Measurements from ENCODE around the gene PLEKHA1. TPM values are rescaled to one million over a fixed set of nuclear protein-coding genes. Genes with fewer than 3 reads are reported as not detected.

PLEKHA1 gene
- total and polyA plus RNA-seq, 2 of the 13 experiments (the other 11 are each of a cell fraction or from before 2014, with no cell fraction given): 32.2 to 53.3 TPM

GRCh38 chr10:122455376-122456079, 81.0 kb downstream of the PLEKHA1 start:
- POLR2A ChIA-PET: no interaction called here
- Histone ChIP-seq H3K27ac (ENCODE audit: extremely low read length, insufficient read depth, low read length) (no peak overlapping the region), H2AFZ (ENCODE audit: low read length) (no peak overlapping the region), H3K79me2 (ENCODE audit: insufficient read depth, low read length) (no peaks in the 10 kb centered on the region), H3K4me2 (ENCODE audit: low read depth, low read length) (no peak overlapping the region), H3K27me3 (ENCODE audit: control insufficient read depth in 1 of 2, insufficient read depth in 2 of 2, low read length in 2 of 2) (peaks cover 2 to 54% of the 10 kb centered on the region in 2 experiments), H4K20me1 (ENCODE audit: insufficient read depth, low read length) (no peaks in the 10 kb centered on the region), H3K4me3 (replicated peaks in 1 of 3; ENCODE audit: insufficient read depth in 1 of 3, low read depth in 2 of 3, low read length in 3 of 3) (no peak overlapping the region), H3K36me3 (replicated peaks in 1 of 2; ENCODE audit: control insufficient read depth in 1 of 2, insufficient read depth in 2 of 2, low read length in 2 of 2) (no peaks in the 10 kb centered on the region), H3K4me1 (ENCODE audit: insufficient read depth, low read length) (no peaks in the 10 kb centered on the region), H3K9me3 (ENCODE audit: low read length) (no peaks in the 10 kb centered on the region), H3K9ac (ENCODE audit: insufficient read depth, low read depth, low read length) (no peak overlapping the region)
- BruUV-seq (replicated peaks): no TSS peak
- DNase-seq (ENCODE audit: low spot score): no peak
- FAIRE-seq: no peak
- intact Hi-C loops (cut with micrococcal nuclease; ENCODE audit: unreplicated experiment) (no loop called here), in situ Hi-C loops (cut with HindIII; ENCODE audit: extremely low pct_ligation_motif_present, low pct_unique_long_range_greater_than_20kb) (no loop called here)
- 41% methylated on average over 11 of the region's 11 CpGs for WGBS (ENCODE audit: low lambda C conversion rate)
- CTCF ChIA-PET (ENCODE audit: low intra/inter-chr PET ratio, low total read pairs): no interaction called here
- ATAC-seq: no peak
- TF ChIP-seq, protein P1, sequence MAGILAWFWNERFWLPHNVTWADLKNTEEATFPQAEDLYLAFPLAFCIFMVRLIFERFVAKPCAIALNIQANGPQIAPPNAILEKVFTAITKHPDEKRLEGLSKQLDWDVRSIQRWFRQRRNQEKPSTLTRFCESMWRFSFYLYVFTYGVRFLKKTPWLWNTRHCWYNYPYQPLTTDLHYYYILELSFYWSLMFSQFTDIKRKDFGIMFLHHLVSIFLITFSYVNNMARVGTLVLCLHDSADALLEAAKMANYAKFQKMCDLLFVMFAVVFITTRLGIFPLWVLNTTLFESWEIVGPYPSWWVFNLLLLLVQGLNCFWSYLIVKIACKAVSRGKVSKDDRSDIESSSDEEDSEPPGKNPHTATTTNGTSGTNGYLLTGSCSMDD (CRISPR knock-in tag; IDR thresholded peaks at IDR 0.05): no peak
- TF ChIP-seq, protein P2, sequence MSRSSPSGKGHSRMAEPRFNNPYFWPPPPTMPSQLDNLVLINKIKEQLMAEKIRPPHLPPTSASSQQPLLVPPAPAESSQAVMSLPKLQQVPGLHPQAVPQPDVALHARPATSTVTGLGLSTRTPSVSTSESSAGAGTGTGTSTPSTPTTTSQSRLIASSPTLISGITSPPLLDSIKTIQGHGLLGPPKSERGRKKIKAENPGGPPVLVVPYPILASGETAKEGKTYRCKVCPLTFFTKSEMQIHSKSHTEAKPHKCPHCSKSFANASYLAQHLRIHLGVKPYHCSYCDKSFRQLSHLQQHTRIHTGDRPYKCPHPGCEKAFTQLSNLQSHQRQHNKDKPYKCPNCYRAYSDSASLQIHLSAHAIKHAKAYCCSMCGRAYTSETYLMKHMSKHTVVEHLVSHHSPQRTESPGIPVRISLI (CRISPR knock-in tag; IDR thresholded peaks at IDR 0.05; ENCODE audit: borderline replicate concordance): no peak
- TF ChIP-seq ZC3H4 (CRISPR knock-in tag; IDR thresholded peaks at IDR 0.05; ENCODE audit: borderline replicate concordance) (no peak), ZNF264 (CRISPR knock-in tag; IDR thresholded peaks at IDR 0.05) (no peak), HNRNPH1 (optimal IDR thresholded peaks at IDR 0.05; ENCODE audit: low read depth, low read length) (no peak), ZNF674 (CRISPR knock-in tag; IDR thresholded peaks at IDR 0.05; ENCODE audit: low read depth) (no peak), ZNF879 (CRISPR knock-in tag; IDR thresholded peaks at IDR 0.05) (no peak), XRCC5 (optimal IDR thresholded peaks at IDR 0.05; ENCODE audit: low read length) (no peak), KIAA2018 (CRISPR knock-in tag; IDR thresholded peaks at IDR 0.05; ENCODE audit: borderline replicate concordance) (no peak), MATR3 (CRISPR knock-in tag; IDR thresholded peaks at IDR 0.05) (no peak), PITX1 (CRISPR knock-in tag; IDR thresholded peaks at IDR 0.05) (no peak), NR1H2 (CRISPR knock-in tag; IDR thresholded peaks at IDR 0.05; ENCODE audit: borderline replicate concordance, low read depth) (no peak)
- TF ChIP-seq, protein P3, sequence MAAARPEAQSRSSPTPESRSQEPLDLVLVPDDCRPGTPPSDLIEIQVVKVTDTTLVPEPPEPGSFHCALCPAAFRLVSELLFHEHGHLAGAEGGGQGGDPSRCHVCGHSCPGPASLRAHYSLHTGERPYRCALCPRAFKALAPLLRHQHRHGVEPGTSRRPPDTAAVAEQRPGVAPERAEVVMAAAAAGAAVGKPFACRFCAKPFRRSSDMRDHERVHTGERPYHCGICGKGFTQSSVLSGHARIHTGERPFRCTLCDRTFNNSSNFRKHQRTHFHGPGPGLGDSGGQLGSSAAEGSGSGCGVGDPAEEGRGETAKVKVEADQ (CRISPR knock-in tag; IDR thresholded peaks at IDR 0.05; ENCODE audit: borderline replicate concordance): no peak
